ENCODE measurements around the gene DOC2B. TPM values are rescaled to one million over a fixed set of nuclear protein-coding genes. Genes with fewer than 3 reads are reported as not detected.

Gene DOC2B
- total and polyA plus RNA-seq, 2 of the 8 experiments (the other 6 are each of a cell fraction or from before 2014, with no cell fraction given) = 1.3 to 3.3 TPM

DNA sequence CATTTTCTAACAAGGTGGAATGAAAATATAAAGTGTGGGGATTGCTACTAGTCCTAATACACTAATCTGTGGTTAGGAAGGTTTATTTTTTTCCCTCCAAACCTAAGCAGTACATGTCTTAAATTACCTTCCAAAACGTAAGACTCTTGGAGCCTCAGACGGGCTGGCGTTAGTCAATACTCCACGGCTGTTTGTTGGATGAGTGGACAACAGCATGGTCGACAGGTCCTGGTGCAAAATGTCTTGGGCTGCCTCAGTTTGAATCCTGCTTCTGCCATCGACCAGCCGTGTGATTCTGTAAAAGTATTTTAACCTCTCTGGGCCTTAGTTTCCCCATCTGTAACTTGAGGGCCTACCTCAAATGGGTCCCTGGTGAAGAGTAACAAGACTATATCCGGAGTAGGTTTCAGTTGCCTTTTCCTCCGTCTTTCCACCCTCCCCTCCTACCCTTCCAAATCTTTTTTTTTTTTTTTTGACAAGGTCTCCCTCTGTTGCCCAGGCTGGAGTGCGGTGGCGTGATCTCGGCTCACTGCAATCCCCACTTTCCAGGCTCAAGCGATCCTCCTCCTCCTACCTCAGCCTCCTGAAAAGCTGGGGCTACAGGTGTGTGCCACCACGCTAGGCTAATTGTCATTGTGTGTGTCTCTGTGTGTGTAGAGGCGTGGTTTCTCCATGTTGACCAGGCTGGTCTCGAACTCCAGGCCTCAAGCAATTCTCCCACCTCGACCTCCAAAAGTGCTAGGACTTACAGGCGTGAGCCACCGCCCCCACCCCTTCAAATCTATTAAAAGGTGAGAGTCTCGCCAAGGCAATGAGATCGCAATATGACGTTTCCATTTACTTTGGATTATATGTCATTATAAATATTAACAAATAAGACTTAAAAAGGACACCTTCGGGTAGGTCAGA is 38.3 kb downstream of the DOC2B start:
- H3K4me1 ChIP-seq (replicated peaks in 1 of 4; ENCODE audit: control insufficient read depth in 3 of 4, insufficient read depth in 4 of 4, low read length in 3 of 4) = peaks cover 0 to 2% (median 0%) of the 10 kb centered on the region in 4 experiments; a peak in 1 of 7 replicates
- no peaks in the 10 kb centered on the region for H3K79me1 ChIP-seq (ENCODE audit: low read depth, low read length)
- no peak overlapping the region for H2BK12ac ChIP-seq (ENCODE audit: low read depth, low read length)
- no peak for DNase-seq (ENCODE audit: low read depth in 1 of 2, low spot score in 2 of 2)
- H2BK20ac ChIP-seq (ENCODE audit: low read length) = no peak overlapping the region
- no peak overlapping the region for H3K4ac ChIP-seq (replicated peaks; ENCODE audit: insufficient read length, low read depth, low read length)
- no peak overlapping the region for H3K4me2 ChIP-seq (ENCODE audit: insufficient read depth in 1 of 2, low read depth in 2 of 2, low read length in 2 of 2)
- no peak overlapping the region for H3K23ac ChIP-seq (ENCODE audit: insufficient read length)
- no peak overlapping the region for H4K8ac ChIP-seq (ENCODE audit: extremely low read depth, insufficient read depth, low read length)
- H4K5ac ChIP-seq (ENCODE audit: insufficient read length, low read depth, low read length) = no peak overlapping the region
- H3K14ac ChIP-seq (ENCODE audit: insufficient read length) = no peak overlapping the region
- H3K27me3 ChIP-seq (replicated peaks in 1 of 4; ENCODE audit: control insufficient read depth in 3 of 4, extremely low read depth in 1 of 4, insufficient read depth in 3 of 4, low read length in 3 of 4) = peaks cover 3 to 17% (median 11%) of the 10 kb centered on the region in 4 experiments; a peak in 5 of 7 replicates
- H2BK15ac ChIP-seq (ENCODE audit: low read length) = no peak overlapping the region
- H3K79me2 ChIP-seq (ENCODE audit: control insufficient read depth in 1 of 2, insufficient read depth in 2 of 2, low read length in 2 of 2) = no peaks in the 10 kb centered on the region
- no peak for FAIRE-seq
- peaks cover 2 to 3% of the 10 kb centered on the region in 2 experiments; a peak in 1 of 4 replicates for H3K9me3 ChIP-seq (ENCODE audit: insufficient read depth in 2 of 2, low read depth in 1 of 2, low read length in 1 of 2)
- ChIA-PET CTCF (ENCODE audit: partially characterized antibody) (interaction anchor here (1.1 kb wide), 1 partner anchor 37 kb away, joined by 4 read pairs; no protein-coding TSS in a partner anchor), POLR2A (ENCODE audit: partially characterized antibody) (no interaction called here)
- no peak overlapping the region for H2BK5ac ChIP-seq (ENCODE audit: low read depth, low read length)
- H3K23me2 ChIP-seq (ENCODE audit: low read depth, low read length) = no peaks in the 10 kb centered on the region
- H2AFZ ChIP-seq (ENCODE audit: low read length) = no peak overlapping the region
- no peak overlapping the region for H3K56ac ChIP-seq (replicated peaks; ENCODE audit: insufficient read length, low read depth, low read length)
- 78% methylated on average over 20 of the region's 23 CpGs; no CpG with 5 or more reads in 1 of the 2 experiments for WGBS, 2 experiments (ENCODE audit: extremely low coverage in 1 of 2, insufficient coverage in 1 of 2, insufficient read length in 1 of 2, insufficient replicate concordance in 2 of 2, low coverage in 1 of 2, low lambda C conversion rate in 2 of 2, missing lambda C conversion rate in 1 of 2)
- no peaks in the 10 kb centered on the region for H4K20me1 ChIP-seq (replicated peaks in 1 of 2; ENCODE audit: control insufficient read depth in 1 of 2, insufficient read depth in 2 of 2, low read length in 2 of 2)
- no peaks in the 10 kb centered on the region for H3K36me3 ChIP-seq (ENCODE audit: control insufficient read depth in 2 of 4, insufficient read depth in 4 of 4, low read length in 3 of 4)
- no peak overlapping the region for H3K27ac ChIP-seq (ENCODE audit: low read depth, low read length)
- no peak overlapping the region for H2AK5ac ChIP-seq (ENCODE audit: low read depth, low read length)
- no peak overlapping the region for H4K91ac ChIP-seq (replicated peaks; ENCODE audit: insufficient read length, low read length)
- H3K18ac ChIP-seq (ENCODE audit: extremely low read depth, low read length) = no peak overlapping the region
- no peak overlapping the region for H2BK120ac ChIP-seq (replicated peaks; ENCODE audit: low read depth, low read length)
- no peak overlapping the region for H3K9ac ChIP-seq (replicated peaks in 1 of 4; ENCODE audit: extremely low read depth in 1 of 4, low read depth in 3 of 4, low read length in 3 of 4)
- H3K4me3 ChIP-seq (ENCODE audit: extremely low read depth in 1 of 4, insufficient read depth in 2 of 4, low read depth in 3 of 4, low read length in 4 of 4) = no peak overlapping the region
- TF ChIP-seq ASH2L (IDR thresholded peaks at IDR 0.05; ENCODE audit: low read length) = no peak
- TF ChIP-seq CHD2 (IDR thresholded peaks at IDR 0.05; ENCODE audit: low read length) = no peak
- TF ChIP-seq SIX5 (IDR thresholded peaks at IDR 0.05; ENCODE audit: low read depth, low read length) = no peak
- TF ChIP-seq SP4 (IDR thresholded peaks at IDR 0.05; ENCODE audit: low read length) = no peak
- no peak for TF ChIP-seq JUND (IDR thresholded peaks at IDR 0.05; ENCODE audit: low read length)
- TF ChIP-seq TBP (IDR thresholded peaks at IDR 0.05; ENCODE audit: low read depth, low read length) = no peak
- TF ChIP-seq, protein P1, sequence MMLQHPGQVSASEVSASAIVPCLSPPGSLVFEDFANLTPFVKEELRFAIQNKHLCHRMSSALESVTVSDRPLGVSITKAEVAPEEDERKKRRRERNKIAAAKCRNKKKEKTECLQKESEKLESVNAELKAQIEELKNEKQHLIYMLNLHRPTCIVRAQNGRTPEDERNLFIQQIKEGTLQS (IDR thresholded peaks at IDR 0.05; ENCODE audit: insufficient read depth, low read depth, low read length) = no peak
- no peak for TF ChIP-seq NANOG (IDR thresholded peaks at IDR 0.05; ENCODE audit: insufficient read depth, low read depth, low read length, poor library complexity, severe bottlenecking)
- no peak for TF ChIP-seq POLR2A (IDR thresholded peaks at IDR 0.05; ENCODE audit: control extremely low read depth in 1 of 2, low read depth in 2 of 2, low read length in 2 of 2)
- TF ChIP-seq TAF1 (IDR thresholded peaks at IDR 0.05; ENCODE audit: low read depth, low read length) = no peak
- TF ChIP-seq, protein P2, sequence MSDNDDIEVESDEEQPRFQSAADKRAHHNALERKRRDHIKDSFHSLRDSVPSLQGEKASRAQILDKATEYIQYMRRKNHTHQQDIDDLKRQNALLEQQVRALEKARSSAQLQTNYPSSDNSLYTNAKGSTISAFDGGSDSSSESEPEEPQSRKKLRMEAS (IDR thresholded peaks at IDR 0.05) = no peak
- no peak for TF ChIP-seq KDM1A (IDR thresholded peaks at IDR 0.05; ENCODE audit: borderline replicate concordance, low read length)
- no peak for TF ChIP-seq KDM4A (IDR thresholded peaks at IDR 0.05; ENCODE audit: low read depth, low read length, severe bottlenecking)

Data from H1 (cell line).